ENCODE data around the gene CNKSR3.

Gene CNKSR3

DNA sequence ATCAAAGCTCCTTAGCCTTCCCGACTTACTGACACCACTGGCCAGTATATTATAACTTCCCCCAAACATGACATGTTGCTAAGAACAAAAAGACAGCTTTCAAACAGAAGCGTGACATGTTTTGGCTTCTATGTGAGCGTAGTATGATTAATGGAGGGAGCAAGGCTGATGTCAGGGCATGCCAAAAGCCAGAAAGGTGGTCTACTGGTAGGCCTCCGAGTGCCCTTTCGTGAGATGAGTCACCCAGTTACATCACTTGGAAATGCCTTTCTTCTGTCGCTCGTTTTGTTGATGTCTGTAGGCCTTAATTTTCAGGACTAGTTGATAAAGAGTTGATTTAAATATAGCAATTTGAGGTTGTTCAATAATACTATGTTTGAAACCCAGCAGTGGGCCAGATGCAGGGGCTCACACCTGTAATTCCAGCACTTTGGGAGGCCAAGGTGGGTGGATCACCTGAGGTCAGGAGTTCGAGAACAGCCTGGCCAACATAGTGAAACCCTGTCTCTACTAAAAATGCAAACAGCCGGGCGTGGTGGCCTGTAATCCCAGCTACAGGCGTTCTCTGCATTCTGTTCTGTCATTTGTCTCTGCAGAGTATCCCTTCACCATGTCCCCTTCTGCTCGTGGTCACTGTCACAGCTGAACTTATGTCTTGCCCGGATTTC lies 53.3 kb downstream of the CNKSR3 start:
- DNase-seq (ENCODE audit: low read depth) = no peak

DNA sequence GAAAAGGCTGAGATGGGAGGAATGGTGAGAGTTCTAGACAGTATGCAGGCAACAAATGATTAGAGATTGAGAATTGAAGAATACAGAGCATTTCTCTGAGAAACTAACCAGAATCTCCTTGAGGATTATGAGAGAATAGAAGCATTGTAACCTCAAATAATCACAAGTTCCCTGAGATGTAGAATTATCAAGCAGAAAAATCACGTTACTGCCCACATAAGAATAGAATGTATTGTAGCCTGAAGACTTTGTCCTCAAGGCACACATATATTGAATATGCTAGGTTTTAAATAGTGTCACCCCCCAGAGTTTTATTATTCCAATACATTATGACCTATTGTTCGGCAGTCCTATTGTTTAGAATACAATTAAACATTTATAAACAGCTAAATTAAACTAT lies 57.2 kb downstream of the CNKSR3 start:
- no peak for DNase-seq (ENCODE audit: low read depth)

DNA sequence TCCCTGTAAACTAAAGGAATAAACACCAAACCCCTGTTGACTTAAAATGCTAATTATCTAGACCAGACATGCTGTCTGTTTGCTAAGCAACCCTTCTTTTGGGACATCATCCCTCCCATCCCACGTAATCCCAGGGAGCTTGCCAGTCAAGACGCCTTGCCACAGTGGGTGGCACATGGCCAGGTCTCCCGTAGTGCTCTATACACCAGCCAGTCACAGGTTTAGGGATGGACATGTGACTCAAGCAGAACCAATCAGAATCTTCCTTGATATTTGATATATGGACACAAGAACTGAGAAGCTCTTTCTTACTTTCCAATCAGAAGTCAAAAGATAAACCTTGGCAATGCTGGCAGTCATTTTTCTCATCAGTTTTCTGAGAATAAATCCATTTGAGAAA lies 60.0 kb downstream of the CNKSR3 start:
- no peak for DNase-seq (ENCODE audit: low read depth)

DNA sequence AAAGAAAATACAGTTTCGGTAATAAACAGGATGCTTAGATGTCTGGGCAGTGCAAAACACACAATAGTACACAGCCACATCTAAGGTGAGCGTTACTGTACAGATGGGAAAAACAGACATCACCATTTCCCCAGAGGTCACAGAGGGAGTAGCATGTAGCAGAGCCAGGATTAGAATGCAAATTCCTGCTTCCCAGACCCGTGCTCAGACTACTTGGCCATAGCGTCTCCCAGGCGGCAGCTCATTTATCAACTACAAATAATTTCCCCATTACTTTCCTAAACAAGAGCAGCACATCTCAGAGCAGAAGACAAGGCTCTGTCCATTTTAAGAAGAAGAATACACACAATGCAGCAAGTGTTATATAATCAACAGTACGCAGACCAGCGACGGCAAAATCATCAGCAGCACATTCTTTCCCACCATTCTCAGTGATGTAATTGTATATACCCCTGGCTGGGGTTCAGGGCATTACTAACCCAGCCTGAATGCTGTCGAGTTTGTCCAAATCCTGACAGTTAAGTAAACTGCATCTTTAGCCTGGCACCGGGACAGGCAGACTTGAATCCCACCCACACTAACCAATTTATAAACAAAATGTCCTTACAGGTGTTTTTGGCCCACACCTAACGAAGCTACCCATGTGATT lies 61.9 kb downstream of the CNKSR3 start:
- DNase-seq (ENCODE audit: low read depth) = no peak

DNA sequence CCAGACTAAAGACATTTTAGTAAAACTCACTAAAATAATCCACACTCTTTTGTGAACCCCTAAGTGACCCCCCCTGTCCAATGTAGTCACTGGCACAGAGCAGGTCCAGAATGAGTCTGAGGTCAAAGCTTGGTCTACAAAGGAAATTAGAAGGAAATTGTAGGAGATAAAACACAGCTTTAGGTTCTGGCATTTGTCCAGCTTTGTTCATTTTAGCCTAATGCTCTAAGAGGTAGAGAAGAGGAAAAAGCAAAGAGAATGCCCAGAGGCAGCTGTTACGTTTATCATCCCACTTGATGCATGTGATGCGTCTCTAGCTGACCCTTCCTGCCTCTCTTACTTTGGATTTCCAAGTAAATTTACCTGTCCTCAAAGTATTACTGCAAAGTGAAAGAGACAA lies 62.5 kb downstream of the CNKSR3 start:
- no peak for DNase-seq (ENCODE audit: low read depth)

DNA sequence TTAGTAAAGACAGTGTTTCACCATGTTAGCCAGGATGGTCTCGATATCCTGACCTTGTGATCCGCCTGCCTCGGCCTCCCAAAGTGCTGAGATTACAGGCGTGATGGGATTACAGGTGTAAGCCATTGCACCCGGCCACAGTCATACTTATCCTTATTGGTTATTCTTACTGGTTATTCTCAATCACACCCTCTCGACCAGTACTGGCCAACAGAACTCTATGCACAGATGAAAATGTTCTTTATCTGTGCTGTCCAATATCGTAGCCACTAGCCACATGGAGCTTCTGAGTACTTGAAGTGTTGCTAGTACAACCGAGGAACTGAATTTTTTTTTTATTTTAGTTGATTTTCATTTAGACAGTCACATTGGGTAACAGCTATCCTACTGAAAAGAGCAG lies 63.5 kb downstream of the CNKSR3 start:
- DNase-seq (ENCODE audit: low read depth) = no peak

DNA sequence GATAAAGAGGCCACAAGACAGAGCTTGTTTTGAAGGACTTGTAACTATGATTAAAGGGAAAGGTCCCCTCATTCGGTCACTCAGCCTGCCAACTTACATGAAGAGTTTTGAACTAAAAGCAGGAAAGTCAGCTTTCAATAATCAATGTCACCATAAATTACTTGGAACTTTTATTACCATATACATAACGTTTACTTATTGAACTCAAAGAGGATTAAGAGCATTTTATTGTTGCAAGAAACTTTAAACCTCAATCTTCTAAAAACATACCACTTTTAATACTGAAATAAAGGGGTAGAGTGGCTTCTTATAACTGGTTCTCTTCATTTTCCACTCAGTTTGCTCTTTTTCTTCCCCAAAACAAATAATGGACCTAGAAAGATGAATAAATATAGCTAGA lies 65.1 kb downstream of the CNKSR3 start:
- no peak for DNase-seq (ENCODE audit: low read depth)

DNA sequence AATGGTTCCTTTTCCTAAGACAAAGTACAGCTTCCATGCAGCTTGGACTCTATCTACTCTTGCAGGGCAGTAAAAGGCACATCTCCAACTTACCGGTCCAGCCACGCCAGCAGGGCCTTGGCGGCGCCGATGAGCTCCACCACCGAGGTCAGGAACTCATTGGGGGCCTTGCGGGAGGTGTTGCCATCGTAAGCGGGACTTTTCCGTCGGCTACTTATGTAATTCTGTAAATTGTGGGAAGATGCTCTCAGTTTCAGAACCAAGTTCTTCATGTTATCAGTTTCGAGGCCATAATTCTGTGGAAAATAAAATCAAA lies 68.5 kb downstream of the CNKSR3 start:
- no peak for DNase-seq (ENCODE audit: low read depth)

DNA sequence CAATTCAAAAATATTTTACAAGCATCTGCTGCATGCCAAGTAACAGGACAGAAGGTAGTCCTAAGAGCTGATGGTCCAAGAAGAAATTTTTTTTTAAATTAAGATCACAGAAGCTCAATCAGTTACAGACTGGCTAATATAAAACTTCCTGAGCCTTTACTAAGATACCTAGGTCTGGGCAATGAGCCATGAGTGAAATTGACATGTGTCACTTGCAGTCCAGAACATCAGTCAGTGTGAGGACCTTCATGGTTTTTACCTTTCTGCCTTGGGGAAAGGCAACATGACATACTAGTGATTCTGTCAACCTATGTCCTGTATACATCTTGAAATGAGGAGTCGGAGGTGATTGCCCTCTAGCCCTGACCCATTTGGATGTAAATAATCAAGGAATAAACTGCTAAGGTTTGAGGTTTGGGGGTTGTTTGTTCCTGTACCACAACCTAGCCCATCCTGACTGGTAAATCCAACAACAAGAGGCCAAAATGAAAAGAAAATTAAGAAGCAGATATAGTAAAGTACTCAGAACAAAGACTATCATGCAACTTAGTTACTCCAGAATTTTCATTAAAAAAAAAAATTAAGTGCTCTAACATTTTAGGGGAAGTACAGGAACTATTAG lies 70.0 kb downstream of the CNKSR3 start:
- DNase-seq (ENCODE audit: low read depth) = no peak

DNA sequence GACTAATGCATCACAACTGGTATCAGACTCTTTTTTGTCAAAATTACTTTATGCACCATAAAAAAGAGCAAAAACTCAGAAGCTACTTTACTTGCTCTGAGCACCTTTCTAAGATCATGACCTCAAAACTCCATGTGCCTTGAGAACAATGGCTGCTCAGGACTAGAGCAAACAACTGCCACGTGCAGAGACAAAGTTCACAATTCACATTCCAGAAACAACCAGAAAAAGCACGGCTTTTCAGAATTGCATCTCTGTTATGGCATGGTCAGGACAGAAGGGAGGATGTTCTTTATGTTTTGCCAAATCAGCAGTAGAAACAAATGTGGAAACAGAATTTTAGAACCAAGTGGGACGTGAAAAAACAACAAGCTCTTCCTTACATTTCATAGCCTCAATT lies 70.5 kb downstream of the CNKSR3 start:
- no peak for DNase-seq (ENCODE audit: low read depth)

DNA sequence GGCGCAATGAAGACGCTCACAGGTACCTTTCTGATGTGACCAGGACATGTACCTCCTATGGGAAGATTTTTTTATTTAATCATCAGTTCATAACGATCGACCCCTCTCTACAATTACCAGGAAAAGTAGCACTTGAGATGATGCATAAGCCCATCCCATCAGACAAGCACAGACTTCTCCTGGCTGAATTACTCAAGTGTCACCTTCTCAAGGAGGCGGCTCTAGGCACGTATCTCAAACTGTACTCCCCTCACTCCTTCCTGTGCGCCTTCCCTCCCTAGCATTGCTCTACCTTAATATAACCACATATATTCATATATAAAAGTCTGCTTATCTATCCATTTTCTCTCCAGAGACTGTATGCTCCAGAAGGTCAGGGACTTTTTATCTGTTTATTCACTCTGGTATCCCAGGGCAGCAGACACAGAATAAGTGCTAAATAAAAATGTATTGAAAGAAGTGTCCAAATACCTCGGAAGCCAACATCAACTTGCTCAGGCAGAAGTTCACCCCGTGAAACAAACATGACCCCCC lies 71.5 kb downstream of the CNKSR3 start:
- DNase-seq (ENCODE audit: low read depth) = no peak

DNA sequence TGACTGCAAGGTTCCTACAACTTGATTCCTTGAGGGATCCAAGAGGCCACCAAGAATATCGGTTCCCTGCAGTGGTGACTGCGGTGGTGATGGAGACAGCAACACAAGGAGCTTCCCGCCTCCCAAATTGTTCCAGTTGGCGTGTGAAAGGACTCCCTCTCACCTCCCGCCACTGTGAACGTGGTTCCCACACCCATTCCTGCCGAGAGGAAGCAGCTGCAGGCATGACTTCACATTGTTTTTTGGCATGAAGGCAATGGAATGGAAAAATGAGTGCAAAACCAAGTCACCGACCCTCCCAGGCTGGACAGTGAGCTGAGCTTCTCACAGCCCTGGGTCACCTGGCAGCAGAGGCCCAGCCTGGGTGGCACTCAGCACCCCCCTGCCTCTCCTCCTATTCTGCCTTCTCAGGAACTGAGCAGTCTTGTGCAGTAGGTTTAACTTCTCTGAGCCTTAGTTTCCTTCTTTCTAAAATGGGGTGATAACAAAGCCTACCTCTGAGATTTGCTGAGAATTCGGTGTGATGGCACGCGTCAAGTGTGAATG lies 75.0 kb downstream of the CNKSR3 start:
- no peak for DNase-seq (ENCODE audit: low read depth)

DNA sequence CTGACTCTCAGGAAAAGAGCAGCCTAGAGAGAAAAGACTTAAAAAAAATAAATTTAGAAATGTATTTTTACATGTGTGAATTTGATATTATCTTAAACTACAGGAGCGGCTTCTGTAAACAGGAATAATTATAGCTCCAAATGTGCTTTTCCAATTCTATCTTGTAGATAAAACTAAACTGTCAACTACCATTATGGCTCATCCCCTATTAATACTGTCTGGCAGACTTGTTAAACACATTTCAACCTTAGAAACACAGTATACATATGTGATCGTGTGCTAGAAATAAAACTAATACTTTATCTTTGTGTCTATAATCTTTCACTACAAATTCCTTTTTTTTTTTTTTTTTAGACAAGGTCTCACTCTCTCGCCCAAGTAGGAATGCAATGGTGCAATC lies 75.8 kb downstream of the CNKSR3 start:
- DNase-seq (ENCODE audit: low read depth) = no peak

DNA sequence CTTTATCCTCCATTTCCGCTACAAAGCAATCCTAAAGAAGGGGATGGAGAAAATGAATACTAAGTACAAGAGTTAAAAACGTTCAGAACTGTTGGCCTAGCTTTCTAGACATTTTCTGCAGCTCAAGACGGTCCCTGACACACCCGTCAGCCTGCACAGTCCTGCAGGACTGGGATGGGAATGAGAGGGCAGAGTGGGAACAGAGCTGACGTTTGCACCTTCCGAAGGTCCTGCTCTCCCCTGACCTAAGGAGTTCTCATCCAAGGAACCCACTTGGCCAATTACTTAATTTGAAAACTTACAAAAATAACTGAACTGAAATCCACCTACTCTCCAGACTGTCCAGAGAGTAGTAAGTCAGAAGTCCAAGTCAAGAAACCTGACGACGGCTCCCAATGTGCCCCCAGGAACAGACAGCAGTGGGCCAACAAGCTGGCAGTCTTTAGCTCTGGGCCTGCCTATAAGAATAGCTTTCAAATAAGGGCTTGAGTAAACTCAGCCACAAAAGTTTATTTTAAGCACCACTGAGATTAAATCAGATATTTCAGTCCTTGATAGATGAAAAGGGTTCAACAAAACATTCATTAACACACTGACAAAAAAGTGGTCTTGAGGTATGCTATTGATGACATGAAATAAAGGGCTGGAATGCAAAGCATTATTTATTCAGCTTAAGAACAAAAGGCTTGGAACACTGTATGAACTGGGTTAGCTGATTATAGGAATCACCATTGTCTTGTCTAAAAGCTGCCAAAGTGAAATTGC lies 76.8 kb downstream of the CNKSR3 start:
- DNase-seq (ENCODE audit: low read depth) = no peak

DNA sequence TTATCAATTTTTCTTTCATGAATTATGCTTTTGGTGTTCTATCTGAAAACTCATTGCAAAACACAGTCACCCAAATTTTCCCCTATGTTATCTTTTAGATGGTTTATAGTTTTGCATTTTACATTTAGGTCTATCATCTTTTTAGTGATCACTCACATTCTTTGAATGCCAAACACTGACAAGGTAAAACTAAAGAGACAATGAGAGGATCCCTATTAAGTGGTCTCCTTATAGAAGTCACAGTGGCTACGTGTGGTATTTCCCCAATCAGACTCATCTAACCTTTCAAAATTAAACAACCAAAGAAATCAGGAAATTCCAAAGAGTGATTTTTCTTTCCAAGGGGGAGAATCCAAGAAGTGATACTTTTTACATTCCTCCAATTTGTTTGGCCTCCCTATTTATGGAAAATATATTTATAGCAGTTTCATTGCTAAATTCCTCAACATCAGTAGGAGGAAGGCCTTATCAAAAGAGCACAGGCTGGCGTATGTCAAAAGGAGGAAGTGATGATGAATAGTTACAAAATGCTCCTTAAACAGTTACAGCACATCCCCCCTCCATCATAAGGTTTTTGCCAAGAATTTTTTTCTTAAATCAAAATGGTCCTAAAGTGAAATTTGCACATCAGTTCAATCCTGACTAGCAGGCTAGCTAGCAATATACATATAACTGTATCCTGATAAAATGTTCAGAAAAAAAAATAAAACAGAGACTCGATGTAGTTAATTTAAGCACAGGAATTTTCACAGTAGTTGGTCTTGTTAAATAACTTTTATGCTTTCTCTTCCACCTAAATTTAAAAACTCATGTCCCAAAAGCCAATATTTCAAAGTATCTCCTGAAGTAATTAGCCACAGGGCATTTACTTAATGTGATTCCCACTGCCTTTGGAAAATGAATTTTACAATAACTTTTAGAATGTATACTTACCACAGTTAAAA lies 77.7 kb downstream of the CNKSR3 start:
- no peak for DNase-seq (ENCODE audit: low read depth)

DNA sequence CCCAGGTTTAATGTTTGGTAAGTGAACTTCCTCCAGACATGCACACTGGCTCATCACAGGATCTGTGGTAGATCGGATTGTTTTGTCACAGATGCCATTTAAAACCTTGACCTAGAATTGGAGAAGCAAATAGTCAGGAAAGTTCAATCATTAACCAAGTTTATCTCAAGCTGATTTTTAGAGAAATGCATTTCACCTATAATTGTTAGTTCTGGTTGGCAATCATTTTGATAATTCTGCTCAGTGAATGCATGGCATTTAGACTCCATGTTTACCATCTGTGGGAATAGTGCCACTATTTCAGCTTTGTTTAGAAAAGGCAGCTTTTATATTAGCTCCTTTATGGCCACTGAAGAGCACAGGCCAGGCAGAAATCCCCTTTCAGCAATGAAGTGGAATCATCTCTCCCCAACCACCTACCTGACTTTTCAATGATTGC lies 80.0 kb downstream of the CNKSR3 start:
- no peak for DNase-seq (ENCODE audit: low read depth)

DNA sequence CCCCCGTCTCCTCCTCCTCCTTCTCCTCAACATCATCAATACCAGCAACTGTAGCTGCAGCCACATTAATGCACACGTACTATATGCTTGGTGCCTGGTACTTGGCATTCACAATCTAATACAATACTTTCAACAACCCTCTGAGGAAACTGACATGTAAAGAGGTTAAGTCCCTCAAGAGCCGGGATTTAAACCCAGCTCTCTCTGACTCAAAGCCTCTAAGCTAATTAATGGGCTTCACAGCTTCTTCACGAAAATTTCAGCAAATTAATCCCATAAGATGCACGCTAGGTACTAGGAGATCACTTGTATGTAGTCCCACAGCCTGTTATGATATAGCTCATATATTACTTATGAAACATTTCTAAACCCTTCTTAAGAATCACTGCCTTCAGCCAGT lies 80.8 kb downstream of the CNKSR3 start:
- no peak for DNase-seq (ENCODE audit: low read depth)

DNA sequence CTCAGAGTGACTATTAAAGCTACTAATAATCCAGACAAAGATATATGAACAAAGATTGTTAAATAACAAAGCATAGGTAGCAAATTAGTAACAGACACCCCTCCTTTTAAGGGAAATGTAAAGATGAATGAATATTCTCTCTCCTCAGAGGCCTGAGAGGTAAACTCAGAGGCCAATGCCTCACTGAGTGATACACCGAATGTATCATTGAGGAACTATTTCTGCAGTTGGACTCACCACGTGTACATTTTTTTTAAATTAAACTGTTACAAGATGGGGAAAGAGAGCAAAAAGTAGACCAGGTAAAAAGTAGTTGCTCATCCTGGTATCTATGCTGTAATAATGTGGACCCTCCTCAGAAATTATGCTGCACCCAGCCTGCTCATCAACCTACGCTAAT lies 81.6 kb downstream of the CNKSR3 start:
- DNase-seq (ENCODE audit: low read depth) = no peak

DNA sequence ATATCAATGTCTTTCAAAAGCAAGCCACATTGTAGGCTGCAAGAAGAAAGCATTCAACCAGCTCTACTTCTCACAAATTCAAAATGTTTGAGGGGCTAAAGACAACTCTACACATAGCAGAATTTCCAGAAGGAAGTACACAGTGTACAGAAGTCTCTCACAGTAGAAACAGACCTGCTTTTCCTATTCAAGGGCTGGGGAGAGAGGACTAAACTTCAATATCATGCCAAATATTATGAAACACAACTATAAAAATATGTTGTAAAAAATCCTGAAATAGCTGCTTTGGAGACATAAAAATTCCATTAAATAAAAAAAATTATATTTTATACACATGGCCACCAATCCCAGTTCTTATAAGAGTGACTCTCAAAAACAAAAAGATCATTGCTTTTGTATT lies 83.0 kb downstream of the CNKSR3 start:
- DNase-seq (ENCODE audit: low read depth) = no peak

DNA sequence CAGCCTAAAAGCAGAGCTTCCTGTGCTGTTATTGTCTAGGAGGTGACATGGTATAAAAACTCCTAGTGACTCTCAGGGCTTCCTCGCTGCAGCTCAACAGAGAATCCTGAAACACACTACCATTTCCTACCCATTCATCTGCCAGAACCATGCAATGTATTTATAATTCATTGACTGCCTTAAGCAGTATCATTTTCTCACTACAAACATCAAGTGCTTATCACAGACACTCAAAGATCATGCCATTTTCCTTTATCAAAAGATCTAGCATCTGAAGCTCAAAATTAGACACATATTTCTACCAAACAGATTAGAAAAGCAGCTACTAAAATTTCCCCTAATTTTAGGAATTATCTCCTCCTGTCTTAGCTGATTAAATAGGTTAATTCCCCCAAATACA lies 83.5 kb downstream of the CNKSR3 start:
- DNase-seq (ENCODE audit: low read depth) = no peak

DNA sequence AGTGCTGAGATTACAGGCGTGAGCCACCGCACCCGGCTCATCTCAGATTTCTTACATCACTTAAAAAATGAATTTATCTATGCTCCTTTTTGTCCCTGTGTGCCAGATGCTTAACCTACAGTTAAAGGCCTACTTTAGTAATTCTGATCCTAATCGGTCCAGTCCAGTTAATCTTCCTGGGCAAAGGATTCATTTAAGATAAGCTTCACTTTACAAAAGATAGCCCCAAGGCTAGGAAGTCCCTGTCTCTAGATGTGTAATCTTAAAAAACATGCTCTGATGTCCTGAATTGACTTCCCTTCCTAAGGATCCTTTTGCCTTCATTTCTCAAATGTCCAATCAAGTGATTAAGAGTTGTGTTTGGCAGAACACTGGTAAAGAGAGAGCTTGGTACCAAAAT lies 85.5 kb downstream of the CNKSR3 start:
- DNase-seq (ENCODE audit: low read depth) = no peak
